ENCODE data around the gene GPRIN2.

The GPRIN2 gene

GRCh38 chr10:46551701-46552525 is 4.5 kb downstream of the GPRIN2 start:
- TF ChIP-seq EZH2phosphoT487 (IDR thresholded peaks at IDR 0.05; ENCODE audit: borderline replicate concordance, low read length) (no peak), CTCF (IDR thresholded peaks at IDR 0.05; ENCODE audit: low read depth, low read length, poor library complexity, severe bottlenecking) (no peak)
- H3F3A ChIP-seq (ENCODE audit: control insufficient read depth, insufficient read depth) = no peaks in the 10 kb centered on the region
- no peak overlapping the region for H3K4me3 ChIP-seq (ENCODE audit: low read length)

GRCh38 chr10:46550795-46551700 is 5.4 kb downstream of the GPRIN2 start:
- no peaks in the 10 kb centered on the region for H3K27me3 ChIP-seq (ENCODE audit: control insufficient read depth, low read length)

More at GRCh38 chr10:46551701-46552525, 4.5 kb downstream of the GPRIN2 start:
- H3K79me2 ChIP-seq (ENCODE audit: control insufficient read depth, low read length) = no peaks in the 10 kb centered on the region
- H3K4me2 ChIP-seq (ENCODE audit: low read length) = no peak overlapping the region
- no peaks in the 10 kb centered on the region; the same call in 1 of the 2 replicates for H4K20me1 ChIP-seq (ENCODE audit: control insufficient read depth, insufficient read depth, low read depth, low read length)
- H3K9me3 ChIP-seq (ENCODE audit: control insufficient read depth, insufficient read depth, low read length) = no peaks in the 10 kb centered on the region
- H3K27ac ChIP-seq (ENCODE audit: low read depth, low read length) = no peak overlapping the region
- no peaks in the 10 kb centered on the region for H3K27me3 ChIP-seq (ENCODE audit: control insufficient read depth, low read length)
- H3K4me1 ChIP-seq (ENCODE audit: control insufficient read depth, low read length) = no peaks in the 10 kb centered on the region
- H3K9me2 ChIP-seq (replicated peaks; ENCODE audit: control insufficient read depth, low read length) = no peaks in the 10 kb centered on the region
- H3K36me3 ChIP-seq (ENCODE audit: control insufficient read depth, low read length) = no peaks in the 10 kb centered on the region

More at GRCh38 chr10:46550795-46551700, 5.4 kb downstream of the GPRIN2 start:
- H4K20me1 ChIP-seq (ENCODE audit: control insufficient read depth, insufficient read depth, low read depth, low read length) = no peaks in the 10 kb centered on the region; the same call in 1 of the 2 replicates
- no peak overlapping the region for H3K27ac ChIP-seq (ENCODE audit: low read depth, low read length)
- TF ChIP-seq CTCF (IDR thresholded peaks at IDR 0.05; ENCODE audit: low read depth, low read length, poor library complexity, severe bottlenecking) (no peak), EZH2phosphoT487 (IDR thresholded peaks at IDR 0.05; ENCODE audit: borderline replicate concordance, low read length) (no peak)
- no peaks in the 10 kb centered on the region for H3F3A ChIP-seq (ENCODE audit: control insufficient read depth, insufficient read depth)
- no peaks in the 10 kb centered on the region for H3K9me3 ChIP-seq (ENCODE audit: control insufficient read depth, insufficient read depth, low read length)
- no peak overlapping the region for H3K4me3 ChIP-seq (ENCODE audit: low read length)
- no peak overlapping the region for H3K4me2 ChIP-seq (ENCODE audit: low read length)
- no peaks in the 10 kb centered on the region for H3K36me3 ChIP-seq (ENCODE audit: control insufficient read depth, low read length)
- no peaks in the 10 kb centered on the region for H3K4me1 ChIP-seq (ENCODE audit: control insufficient read depth, low read length)
- H3K9me2 ChIP-seq (replicated peaks; ENCODE audit: control insufficient read depth, low read length) = no peaks in the 10 kb centered on the region
- H3K79me2 ChIP-seq (ENCODE audit: control insufficient read depth, low read length) = no peaks in the 10 kb centered on the region

All from DOHH2 (cell line).